Measurements from ENCODE around the gene FXYD6. TPM values are rescaled to one million over a fixed set of nuclear protein-coding genes. Genes with fewer than 3 reads are reported as not detected.

Gene FXYD6
- total and polyA plus RNA-seq, 9 donors, result 119 to 445 (median 264) TPM

- H3K27me3 ChIP-seq, result no peaks in the 10 kb centered on the region
- H3K4me1 ChIP-seq (ENCODE audit: insufficient read depth), result peaks cover 17% of the 10 kb centered on the region
- H3K36me3 ChIP-seq, result no peaks in the 10 kb centered on the region
- WGBS, 3 donors, result 86 to 95% (median 87%) methylated on average over 8 of the region's 8 CpGs
- peak overlapping the region in 1 of 2 donors; percentile 47 for H3K27ac ChIP-seq
- intact Hi-C loops (cut with DNase I), result no loop called here
- no peaks in the 10 kb centered on the region for H3K9me3 ChIP-seq
- TF ChIP-seq POLR2A (IDR thresholded peaks at IDR 0.05) (no peak), CTCF (IDR thresholded peaks at IDR 0.05) (no peak), EP300 (IDR thresholded peaks at IDR 0.05) (no peak)
- no peak overlapping the region for H3K4me3 ChIP-seq
- peak in 2 of 5 donors; percentile 13 to 21 for DNase-seq
Observed at GRCh38 chr11:117825538-117826189, 50.8 kb downstream of the FXYD6 start.

GRCh38 chr11:117824571-117825537 lies 51.6 kb downstream of the FXYD6 start, which contains the start of gene FXYD2:
Gene FXYD2 (minus strand): TSS chr11:117824744. CDS start chr11:117824678, 66 bp downstream.
- Histone ChIP-seq H3K4me3 (no peak within 1 kb of the TSS), H3K9me3 (no peaks in the 10 kb centered on the region), H3K36me3 (no peaks in the 10 kb centered on the region), H3K27ac (peak within 1 kb of the TSS; percentile 47 to 52), H3K27me3 (no peaks in the 10 kb centered on the region), H3K4me1 (ENCODE audit: insufficient read depth) (peaks cover 17% of the 10 kb centered on the region)
- intact Hi-C loops (cut with DNase I), result no loop called here
- no peak for TF ChIP-seq POLR2A (IDR thresholded peaks at IDR 0.05)
- no peak for TF ChIP-seq EP300 (IDR thresholded peaks at IDR 0.05)
- no peak for TF ChIP-seq CTCF (IDR thresholded peaks at IDR 0.05)
- WGBS, 3 donors, result 37 to 42% (median 40%) methylated on average over 22 of the region's 22 CpGs
- DNase-seq, result peak; percentile 60 to 79 (median 73)

GRCh38 chr11:117823946-117824420 lies 52.5 kb downstream of the FXYD6 start:
- H3K4me1 ChIP-seq (ENCODE audit: insufficient read depth), result peaks cover 17% of the 10 kb centered on the region
- no peaks in the 10 kb centered on the region for H3K36me3 ChIP-seq
- intact Hi-C loops (cut with DNase I), result no loop called here
- H3K4me3 ChIP-seq, result no peak overlapping the region
- WGBS, 3 donors, result 12 to 22% (median 13%) methylated on average over 13 of the region's 13 CpGs
- DNase-seq, result peak; percentile 58 to 76 (median 62)
- peak overlapping the region; percentile 47 to 52 for H3K27ac ChIP-seq
- no peaks in the 10 kb centered on the region for H3K27me3 ChIP-seq
- no peaks in the 10 kb centered on the region for H3K9me3 ChIP-seq
- TF ChIP-seq EP300 (IDR thresholded peaks at IDR 0.05) (no peak), POLR2A (IDR thresholded peaks at IDR 0.05) (no peak), CTCF (IDR thresholded peaks at IDR 0.05) (no peak)

GRCh38 chr11:117823294-117823945 lies 53.0 kb downstream of the FXYD6 start:
- peak in 1 of 5 donors; percentile 32 for DNase-seq
- TF ChIP-seq POLR2A (IDR thresholded peaks at IDR 0.05) (no peak), CTCF (IDR thresholded peaks at IDR 0.05) (peak in 1 of 3 donors; percentile 19), EP300 (IDR thresholded peaks at IDR 0.05) (no peak)
- Histone ChIP-seq H3K27ac (peak overlapping the region; percentile 32 to 47), H3K9me3 (no peaks in the 10 kb centered on the region), H3K36me3 (no peaks in the 10 kb centered on the region), H3K27me3 (no peaks in the 10 kb centered on the region), H3K4me1 (ENCODE audit: insufficient read depth) (peaks cover 17% of the 10 kb centered on the region), H3K4me3 (no peak overlapping the region)
- intact Hi-C loops (cut with DNase I), result no loop called here
- WGBS, 3 donors, result 68 to 76% (median 74%) methylated on average over 18 of the region's 18 CpGs
